DMS53 treated with DMSO at 0.1 percent for 48 hours (cell line): ENCODE results near the gene ZFP62.
"Not testable (repeated sequence)": the region's sequence is repeated elsewhere in the genome, so short reads cannot be mapped to it uniquely, and the experiment has no call there.

Source experiments
- DNase-seq: peaks from one replicate; lab custom pipeline; 2025; ENCODE audit not compliant: unreplicated experiment; lab: John Stamatoyannopoulos, UW

Gene ZFP62

GRCh38 chr5:180860887-180861822, at the start of gene ZFP62:
Gene ZFP62 (minus strand): TSS chr5:180861276. CDS start chr5:180861219, 57 bp downstream.
- DNase-seq, result peak; percentile 96

- DNase-seq, result no peak
Observed at GRCh38 chr5:180910735-180911134, 49.7 kb upstream of the ZFP62 start.

GRCh38 chr5:180910182-180910581, 49.1 kb upstream of the ZFP62 start:
- no peak for DNase-seq

- no peak for DNase-seq
Observed at GRCh38 chr5:180909782-180910181, 48.7 kb upstream of the ZFP62 start.

- DNase-seq, result no peak
Observed at GRCh38 chr5:180908998-180909731, 48.1 kb upstream of the ZFP62 start.

GRCh38 chr5:180908400-180908799, 47.3 kb upstream of the ZFP62 start:
- DNase-seq, result no peak

GRCh38 chr5:180901319-180902009, 40.4 kb upstream of the ZFP62 start:
- DNase-seq, result no peak

- no peak for DNase-seq
Observed at GRCh38 chr5:180900178-180900577, 39.1 kb upstream of the ZFP62 start.

- DNase-seq, result no peak
Observed at GRCh38 chr5:180898621-180899246, 37.7 kb upstream of the ZFP62 start, which contains the start of gene BTNL8. Gene BTNL8 (plus strand): TSS chr5:180899159. CDS start chr5:180899311, 152 bp downstream.

GRCh38 chr5:180895330-180895729, 34.3 kb upstream of the ZFP62 start:
- DNase-seq, result not testable (repeated sequence)

GRCh38 chr5:180889381-180889780, 28.3 kb upstream of the ZFP62 start:
- no peak for DNase-seq

- peak; percentile 70 for DNase-seq
Observed at GRCh38 chr5:180885845-180886529, 24.9 kb upstream of the ZFP62 start.

- DNase-seq, result no peak
Observed at GRCh38 chr5:180875860-180876426, 14.9 kb upstream of the ZFP62 start.

GRCh38 chr5:180874804-180875582, 13.9 kb upstream of the ZFP62 start:
- no peak for DNase-seq

- no peak for DNase-seq
Observed at GRCh38 chr5:180873615-180874520, 12.8 kb upstream of the ZFP62 start.

GRCh38 chr5:180872419-180872818, 11.3 kb upstream of the ZFP62 start:
- DNase-seq, result no peak

- no peak for DNase-seq
Observed at GRCh38 chr5:180870276-180871068, 9.4 kb upstream of the ZFP62 start.
